ENCODE measurements around the gene WWOX.
A peak's percentile ranks its signal among the peaks of the same experiment; 100 is the strongest.

The WWOX gene

DNA sequence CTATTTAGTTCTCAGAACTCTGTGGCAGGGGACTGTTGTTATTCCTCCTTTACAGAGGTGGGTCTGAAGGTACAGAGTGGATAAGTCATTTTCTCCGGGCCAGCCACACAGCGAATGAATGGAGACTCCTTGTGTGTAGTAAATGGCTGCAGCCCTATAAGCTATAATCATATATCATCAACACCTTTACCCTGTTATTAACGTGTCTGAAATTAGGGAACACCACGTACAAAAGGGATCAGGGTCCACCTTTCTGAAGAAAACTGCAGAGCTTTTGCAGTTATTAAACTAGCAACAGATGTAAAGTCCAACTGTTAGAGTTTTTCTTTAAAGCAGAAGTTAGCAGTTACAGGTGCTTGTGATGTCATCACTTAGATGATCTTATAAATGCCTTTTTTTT, 804.4 kb downstream of the WWOX start:
- DNase-seq (ENCODE audit: low spot score), result no peak

GRCh38 chr16:78906135-78906534, 806.7 kb downstream of the WWOX start:
- DNase-seq (ENCODE audit: low spot score), result no peak

- DNase-seq (ENCODE audit: low spot score), result no peak
Observed at GRCh38 chr16:78909226-78909625, 809.8 kb downstream of the WWOX start.

DNA sequence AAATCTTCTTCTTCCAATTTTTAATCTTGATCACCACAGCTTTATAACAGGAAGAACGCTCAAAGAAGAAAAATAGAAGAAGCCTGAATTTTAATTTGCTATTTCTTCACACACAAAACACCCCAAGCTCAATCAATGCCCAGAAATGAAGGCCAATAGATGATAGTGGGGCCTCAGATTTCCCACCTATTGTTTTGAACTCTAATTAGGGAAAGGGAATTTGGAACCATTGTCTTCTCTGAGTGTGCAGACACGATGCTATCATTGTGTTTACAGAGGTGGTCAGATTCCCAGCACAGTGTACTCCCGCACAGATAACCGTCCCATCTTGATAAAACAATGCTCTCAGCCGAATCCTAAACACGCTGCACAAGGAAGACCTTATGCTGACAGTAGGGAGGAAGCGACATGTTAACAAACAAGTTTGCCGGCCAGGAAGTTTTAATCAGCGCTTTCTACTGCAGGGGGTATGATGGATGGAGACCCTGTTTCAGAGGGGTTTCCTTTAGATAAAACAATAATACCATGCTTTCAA, 816.4 kb downstream of the WWOX start:
- DNase-seq (ENCODE audit: low spot score), result no peak

- DNase-seq (ENCODE audit: low spot score), result no peak
Observed at GRCh38 chr16:78916928-78917545, 817.6 kb downstream of the WWOX start.

DNA sequence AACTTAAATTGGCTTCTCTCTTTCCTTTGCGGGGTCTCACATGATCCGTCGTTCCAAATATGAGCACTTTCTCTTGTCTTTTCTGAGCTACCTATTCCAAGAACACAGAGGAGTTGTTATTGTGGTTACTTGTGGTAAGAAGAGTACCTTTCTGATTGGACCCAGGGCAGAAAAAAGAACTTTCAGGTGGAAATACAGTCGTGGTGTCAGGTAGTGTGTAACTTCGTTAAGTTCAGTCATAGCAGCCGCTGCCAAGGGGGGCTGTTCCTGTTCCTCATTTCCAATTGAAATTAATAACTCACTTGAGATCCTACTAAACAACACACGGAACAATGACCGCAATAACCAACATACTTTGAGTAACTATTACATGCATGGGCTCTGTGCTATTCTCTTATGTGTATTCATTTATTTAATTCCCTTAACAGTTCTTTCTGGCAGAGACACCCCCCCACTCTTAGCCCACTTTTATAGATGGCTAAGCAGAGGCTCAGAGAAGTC, 819.4 kb downstream of the WWOX start:
- DNase-seq (ENCODE audit: low spot score), result no peak

GRCh38 chr16:78919852-78920251, 820.4 kb downstream of the WWOX start:
- DNase-seq (ENCODE audit: low spot score), result no peak

- no peak for DNase-seq (ENCODE audit: low spot score)
Observed at GRCh38 chr16:78920621-78921020, 821.2 kb downstream of the WWOX start.

DNA sequence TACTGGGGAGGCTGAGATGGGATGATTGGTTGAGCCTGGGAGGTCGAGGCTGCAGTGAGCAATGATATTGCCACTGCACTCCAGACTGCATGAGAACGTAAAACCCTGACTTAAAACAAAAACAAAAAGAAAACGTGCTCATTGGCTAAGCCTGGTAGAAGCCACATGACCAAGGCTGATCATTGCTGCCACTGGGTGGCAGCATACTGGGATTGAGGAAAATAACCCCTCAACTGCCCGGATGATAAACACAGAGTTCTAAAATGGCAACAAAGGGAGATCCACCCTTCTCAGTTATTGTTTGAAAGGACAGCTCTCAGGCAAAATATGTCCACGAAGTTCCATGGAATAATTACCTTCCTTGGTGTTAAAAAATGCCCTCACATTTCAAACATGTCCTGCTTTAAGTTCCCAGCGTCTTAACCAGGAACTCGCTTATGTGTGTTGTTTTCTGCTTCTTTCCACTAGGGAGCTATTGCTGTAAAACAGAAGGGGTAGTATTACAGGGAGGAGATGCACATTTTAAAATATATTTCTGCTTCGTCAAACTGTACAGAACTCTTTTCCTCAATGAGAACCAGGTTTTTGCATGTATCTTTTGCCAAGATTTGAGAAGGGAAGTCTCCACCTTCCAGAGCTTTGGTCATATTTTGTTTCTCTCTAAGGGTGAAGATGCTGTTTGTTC, 825.8 kb downstream of the WWOX start:
- peak; percentile 15 for DNase-seq (ENCODE audit: low spot score)

- no peak for DNase-seq (ENCODE audit: low spot score)
Observed at GRCh38 chr16:78926723-78927210, 827.3 kb downstream of the WWOX start.

- DNase-seq (ENCODE audit: low spot score), result no peak
Observed at GRCh38 chr16:78927766-78928165, 828.3 kb downstream of the WWOX start.

DNA sequence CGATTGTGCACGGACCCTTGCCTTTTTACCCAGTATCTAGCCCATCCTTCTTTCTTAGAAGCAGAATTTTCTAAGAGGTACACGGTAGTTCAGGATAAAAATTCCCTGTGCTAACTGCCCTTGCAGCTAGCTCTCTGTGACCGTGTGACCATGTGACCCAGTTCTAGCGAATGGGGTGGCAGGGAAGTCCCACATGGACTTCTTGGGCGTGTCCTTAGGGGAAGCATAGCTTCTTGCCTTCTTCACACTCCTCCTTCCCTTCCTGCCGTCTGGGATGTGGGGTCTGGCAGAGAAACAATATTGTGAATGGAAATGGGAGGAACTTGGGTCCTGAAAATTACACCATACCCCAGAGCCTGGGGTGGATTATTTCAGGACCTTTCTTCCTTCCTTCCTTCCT, 830.4 kb downstream of the WWOX start:
- no peak for DNase-seq (ENCODE audit: low spot score)

DNA sequence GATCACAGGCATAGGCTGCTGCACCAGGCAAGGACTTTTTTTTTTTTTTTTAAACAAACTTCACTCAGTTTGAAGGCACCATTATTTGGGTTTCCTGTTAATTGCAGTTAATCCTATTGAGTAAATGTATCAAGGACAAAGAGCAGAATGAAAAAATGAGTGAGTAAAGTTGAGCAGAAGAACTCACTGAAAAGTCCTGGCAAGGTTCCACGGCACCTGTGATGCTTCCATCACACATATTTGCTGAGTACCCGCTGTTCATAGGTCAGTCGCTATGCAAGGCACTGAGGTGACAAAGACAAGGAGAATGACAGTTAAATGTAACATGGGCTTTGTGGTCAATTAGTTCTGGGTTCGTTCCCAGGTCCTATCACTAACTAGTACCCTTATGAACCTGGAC, 831.1 kb downstream of the WWOX start:
- DNase-seq (ENCODE audit: low spot score), result no peak

DNA sequence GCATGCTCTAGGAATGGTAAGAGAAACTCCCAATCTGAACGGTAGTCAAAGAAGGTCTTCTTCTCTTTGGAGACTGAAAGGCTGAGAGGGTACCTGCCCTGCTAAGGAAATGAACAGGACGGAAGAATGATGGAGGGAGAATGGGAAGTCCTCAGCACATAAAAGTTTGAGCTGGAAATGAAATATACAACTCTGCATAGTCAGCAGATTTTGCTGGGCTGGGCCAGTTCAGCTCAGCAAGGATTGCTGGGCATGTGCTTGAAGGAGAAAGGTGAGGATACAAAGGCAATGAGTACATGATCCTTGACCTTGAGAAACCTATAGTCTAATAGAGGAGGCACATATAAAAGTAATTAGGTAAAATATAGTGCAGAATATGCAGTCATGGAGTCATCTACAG, 831.8 kb downstream of the WWOX start:
- no peak for DNase-seq (ENCODE audit: low spot score)

DNA sequence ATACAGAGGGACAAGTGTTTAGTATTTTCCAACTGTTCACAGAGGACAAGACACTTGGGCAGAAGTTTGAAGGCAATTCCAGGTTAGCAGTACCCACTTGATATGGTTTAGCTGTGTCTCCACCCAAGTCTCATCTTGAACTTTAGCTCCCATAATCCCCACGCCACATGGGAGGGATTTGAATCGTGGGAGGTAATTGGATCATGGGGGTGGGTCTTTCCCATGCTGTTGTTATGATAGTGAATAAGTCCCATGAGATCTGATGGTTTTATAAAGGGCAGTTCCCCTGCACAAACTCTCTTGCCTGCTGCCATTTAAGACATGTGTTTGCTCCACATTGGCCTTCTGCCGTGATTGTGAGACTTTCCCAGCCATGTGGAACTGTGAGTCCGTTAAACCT, 832.2 kb downstream of the WWOX start:
- DNase-seq (ENCODE audit: low spot score), result no peak

GRCh38 chr16:78932355-78932943, 833.0 kb downstream of the WWOX start:
- no peak for DNase-seq (ENCODE audit: low spot score)

DNA sequence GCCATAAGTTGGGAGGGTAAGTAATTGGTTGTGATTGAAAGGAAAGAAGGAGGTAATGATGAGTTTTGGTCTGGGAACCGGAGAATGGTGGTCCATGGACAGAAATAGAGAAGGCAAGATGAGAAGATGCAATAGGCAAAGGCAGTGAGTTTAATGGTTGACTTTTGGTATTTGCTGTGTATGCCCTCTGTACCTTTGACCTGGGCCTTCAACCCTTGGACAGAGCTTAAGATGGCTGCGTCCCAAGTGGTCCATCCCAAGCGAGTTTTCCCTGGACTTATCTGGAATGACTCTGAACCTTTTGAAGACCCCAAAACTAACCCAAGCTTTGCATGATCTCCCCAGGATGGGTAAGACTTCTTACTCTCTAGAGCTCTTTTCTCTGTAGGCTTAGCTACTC, 836.6 kb downstream of the WWOX start:
- DNase-seq (ENCODE audit: low spot score), result no peak

GRCh38 chr16:78939597-78939996, 840.1 kb downstream of the WWOX start:
- DNase-seq (ENCODE audit: low spot score), result no peak

DNA sequence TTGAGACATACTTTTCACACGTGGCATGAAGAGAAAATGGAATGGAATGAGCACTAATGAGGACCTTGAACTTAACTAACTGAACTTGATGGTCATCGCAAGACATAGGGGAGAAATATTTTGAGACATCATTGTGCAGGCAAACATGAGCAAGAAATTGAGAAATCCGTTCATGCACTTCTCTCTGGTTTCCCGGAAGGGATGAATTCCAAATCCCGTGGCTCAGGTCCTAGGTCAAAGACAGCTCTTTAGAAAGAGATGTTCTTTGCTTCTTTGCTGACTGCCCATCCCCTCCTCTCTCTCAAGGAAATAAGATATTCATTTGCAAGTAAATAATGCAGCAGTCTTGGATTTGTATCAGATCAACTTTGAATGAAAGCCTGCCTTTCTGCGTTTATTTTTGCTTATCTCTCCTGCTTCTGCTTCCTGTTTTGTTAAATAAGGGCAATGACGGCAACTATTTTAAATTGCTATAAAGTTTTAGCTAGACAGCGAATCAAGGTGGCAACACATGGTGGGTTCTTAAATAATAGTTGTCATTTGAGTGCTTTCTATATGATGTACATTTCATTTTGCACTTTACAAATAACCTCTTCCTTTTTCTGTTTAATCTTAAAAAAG, 843.3 kb downstream of the WWOX start:
- no peak for DNase-seq (ENCODE audit: low spot score)

DNA sequence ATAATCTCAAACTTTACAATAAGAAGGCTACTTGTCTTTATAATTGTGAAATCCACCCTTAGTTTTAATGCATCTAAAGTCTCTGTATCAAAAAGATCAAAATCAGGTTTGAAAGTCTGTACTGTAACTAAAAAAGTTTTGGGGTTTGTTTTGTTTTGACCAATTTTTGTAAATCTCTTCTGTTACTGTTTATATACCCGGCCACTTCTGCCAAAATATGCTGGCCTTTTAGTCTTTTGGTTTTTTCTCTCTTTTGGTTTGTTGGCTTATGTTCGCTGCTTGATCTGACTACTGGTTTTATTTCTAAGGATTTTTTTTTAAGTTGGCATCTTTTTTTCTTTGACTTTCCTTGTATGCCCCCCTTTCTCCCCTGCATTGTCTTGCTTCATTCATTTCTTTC, 845.9 kb downstream of the WWOX start:
- no peak for DNase-seq (ENCODE audit: low spot score)

- DNase-seq (ENCODE audit: low spot score), result no peak
Observed at GRCh38 chr16:78946556-78946955, 847.1 kb downstream of the WWOX start.

DNA sequence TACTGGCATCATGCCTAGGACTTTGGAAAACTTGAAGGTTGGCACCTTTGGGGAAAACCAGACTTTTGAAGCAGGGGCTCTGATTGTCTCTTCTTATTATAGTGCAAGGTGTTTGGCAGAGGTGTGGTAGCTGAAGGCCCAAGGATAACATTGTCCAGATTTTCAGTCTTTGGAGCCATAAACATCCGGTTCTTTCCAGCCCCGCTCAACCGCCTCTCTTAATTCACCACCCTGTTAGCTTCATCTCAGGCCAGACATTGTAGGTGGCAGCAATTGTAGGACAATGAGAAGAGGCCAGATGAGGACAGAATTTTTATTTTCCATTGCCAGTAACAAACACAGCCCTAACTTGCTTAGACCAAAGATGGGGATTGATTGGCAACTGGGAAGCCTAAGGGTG, 851.3 kb downstream of the WWOX start:
- DNase-seq (ENCODE audit: low spot score), result no peak

DNA sequence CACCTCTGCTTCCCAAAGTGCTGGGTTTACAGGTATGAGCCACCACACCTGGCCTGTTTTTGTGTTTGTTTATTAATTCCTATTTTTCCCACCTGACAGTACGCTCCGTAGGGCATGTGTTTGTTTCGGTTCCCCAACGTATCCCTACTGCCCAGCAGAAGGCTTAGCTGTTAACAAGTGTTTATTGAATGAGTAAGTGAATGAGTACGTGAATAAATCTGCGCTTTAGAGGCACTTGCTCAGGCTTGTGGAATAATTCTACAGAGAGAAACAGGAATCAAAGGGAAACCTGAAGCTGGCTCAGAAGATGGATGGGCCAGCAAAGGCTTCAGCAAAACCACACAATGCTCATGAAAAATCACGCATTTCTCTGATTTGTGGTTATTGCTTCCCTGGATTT, 853.2 kb downstream of the WWOX start:
- DNase-seq (ENCODE audit: low spot score), result no peak
